SU-DHL-6 (cell line): ENCODE data around the gene ELK4.

ENCODE experiments used
- H2AFZ ChIP-seq: fragments of 200-600 bp; sonication (generic); 2 replicates; pipeline ENCODE4 v1.6.1; 2014; ENCODE audit warnings: low read depth, mild to moderate bottlenecking, moderate library complexity, mixed read lengths, antibody characterized with exemption, low read length; ENCODE audit not compliant: severe bottlenecking
- H3F3A ChIP-seq: fragments of 200-600 bp; shearing (Covaris generic); 2 replicates; pipeline ENCODE4 v1.6.0; 2016; ENCODE audit warnings: antibody characterized with exemption, mild to moderate bottlenecking; ENCODE audit not compliant: insufficient read depth
- H3K27ac ChIP-seq: fragments of 200-600 bp; sonication (generic); 2 replicates; pipeline ENCODE4 v1.5.1; 2016; ENCODE audit warnings: low read depth, mild to moderate bottlenecking, low read length, moderate library complexity, mixed read lengths
- H3K27me3 ChIP-seq: fragments of 200-600 bp; sonication (generic), shearing (Covaris generic); 2 replicates; pipeline ENCODE4 v1.6.0; 2014; ENCODE audit warnings: mild to moderate bottlenecking, low read length
- H3K36me3 ChIP-seq: fragments of 200-600 bp; sonication (generic); 2 replicates; pipeline ENCODE4 v1.6.1; 2014; ENCODE audit warnings: mild to moderate bottlenecking, low read length, mixed read lengths
- H3K4me2 ChIP-seq: fragments of 300-600, 200-600 bp; shearing (Covaris generic), sonication (generic); 2 replicates; pipeline ENCODE4 v1.6.0; 2014; ENCODE audit warnings: low read length, low read depth, mild to moderate bottlenecking; ENCODE audit not compliant: poor library complexity, severe bottlenecking
- H3K4me3 ChIP-seq: fragments of 200-600 bp; sonication (generic); 2 replicates; pipeline ENCODE4 v1.5.1; 2014; ENCODE audit warnings: antibody characterized with exemption, low read length, mild to moderate bottlenecking, mixed read lengths; ENCODE audit not compliant: insufficient read depth, poor library complexity, severe bottlenecking
- H3K79me2 ChIP-seq: fragments of 200-600 bp; sonication (generic); 2 replicates; pipeline ENCODE4 v1.6.1; 2014; ENCODE audit warnings: mild to moderate bottlenecking, low read length, moderate library complexity; ENCODE audit not compliant: insufficient read depth
- H3K9ac ChIP-seq: fragments of 200-600 bp; sonication (generic); 2 replicates; pipeline ENCODE4 v1.7.0; 2014; ENCODE audit warnings: mild to moderate bottlenecking, low read length
- H3K9me2 ChIP-seq: fragments of 200-600 bp; sonication (generic); replicated peaks from 2 replicates; pipeline ENCODE4 v1.6.1; 2014; ENCODE audit warnings: low read length; ENCODE audit not compliant: insufficient read depth
- H3K9me3 ChIP-seq: fragments of 200-600 bp; sonication (generic); 2 replicates; pipeline ENCODE4 v1.6.1; 2014; ENCODE audit warnings: low read length, mixed read lengths; ENCODE audit not compliant: insufficient read depth
- H4K20me1 ChIP-seq: fragments of 200-600 bp; sonication (generic); 2 replicates; pipeline ENCODE4 v1.6.1; 2014; ENCODE audit warnings: low read depth, mild to moderate bottlenecking, antibody characterized with exemption, low read length, moderate library complexity, mixed read lengths
- EZH2phosphoT487 ChIP-seq: fragments of 200-600 bp; sonication (generic), shearing (Covaris generic); conservative IDR thresholded peaks from 2 replicates; pipeline ENCODE4 v1.6.1; 2018; ENCODE audit warnings: mild to moderate bottlenecking, antibody characterized with exemption, low read length, moderate library complexity, mixed read lengths
- TF ChIP-seq, protein P1 (sequence below): fragments of 200-600 bp; sonication (generic); IDR thresholded peaks from one replicate; pipeline ENCODE4 v1.5.1; 2017; ENCODE audit warnings: antibody characterized with exemption, mild to moderate bottlenecking, low read length, moderate library complexity; ENCODE audit not compliant: insufficient read depth, poor library complexity, severe bottlenecking

The ELK4 gene

DNA sequence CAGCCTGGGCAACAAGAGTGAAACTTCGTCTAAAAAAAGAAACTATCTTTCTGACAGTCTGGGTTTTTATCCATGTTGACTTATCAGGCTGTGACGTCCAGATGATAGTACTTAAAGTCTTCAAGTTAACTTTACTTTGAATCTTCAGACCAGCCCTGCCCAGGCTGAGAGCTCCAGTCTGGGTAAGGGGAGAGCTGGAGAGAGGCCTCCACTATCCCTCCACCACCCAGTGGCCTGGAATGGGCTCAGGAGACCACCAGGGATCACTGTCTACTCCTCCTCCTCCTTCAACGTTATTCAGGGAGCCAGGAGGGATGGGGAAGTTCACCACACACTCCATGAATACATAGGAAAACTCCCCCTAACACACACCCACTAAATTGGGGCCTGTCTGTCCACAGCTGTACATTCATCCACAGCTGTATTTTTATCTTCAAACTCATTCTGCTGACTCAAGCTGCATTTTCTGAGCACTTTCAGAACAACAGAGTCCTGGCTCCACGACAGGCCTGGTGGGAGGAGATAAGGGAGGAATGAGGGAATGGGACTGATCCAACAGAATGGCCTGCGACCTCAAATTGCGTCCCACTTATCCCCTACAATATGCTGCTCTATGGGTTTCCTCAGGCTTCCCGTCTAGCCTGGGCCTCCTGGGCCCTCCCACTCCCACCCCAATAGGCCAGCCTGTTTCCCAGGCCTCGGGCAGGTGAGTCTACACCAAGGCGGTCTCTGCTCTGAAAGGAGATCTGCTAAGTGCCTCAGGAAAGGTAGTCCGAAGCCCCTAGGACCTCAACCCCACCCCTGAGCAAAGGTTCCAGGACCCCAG lies 46.7 kb upstream of the ELK4 start:
- Histone ChIP-seq H3K4me2 (peak overlapping the region; percentile 68), H2AFZ (no peak overlapping the region)

DNA sequence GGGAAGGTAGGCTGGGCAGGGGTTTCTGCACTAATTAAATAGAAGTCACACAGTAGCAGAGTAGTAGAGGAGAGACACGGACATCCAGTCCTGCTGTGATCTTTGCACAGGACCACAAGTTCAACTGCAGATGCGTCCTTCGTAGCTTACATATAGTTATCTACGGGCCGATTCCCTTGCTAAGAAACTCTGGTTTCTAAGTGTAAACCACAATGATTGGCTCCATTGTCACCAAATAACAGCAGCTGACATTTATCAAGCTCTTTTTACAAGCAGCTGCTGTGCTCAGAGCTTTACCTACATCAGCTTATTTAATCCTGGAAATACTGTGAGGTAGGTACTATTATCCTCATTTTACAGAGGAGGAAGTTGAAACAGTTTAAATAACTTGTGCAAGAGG lies 45.4 kb upstream of the ELK4 start:
- Histone ChIP-seq H3K9me2 (no peaks in the 10 kb centered on the region), H3K9ac (no peak overlapping the region), H2AFZ (no peak overlapping the region), H3K27me3 (no peaks in the 10 kb centered on the region), H4K20me1 (no peaks in the 10 kb centered on the region), H3K9me3 (no peaks in the 10 kb centered on the region), H3K4me2 (peak overlapping the region; percentile 18), H3K4me3 (no peak overlapping the region), H3F3A (peaks cover 14% of the 10 kb centered on the region), H3K36me3 (no peaks in the 10 kb centered on the region), H3K27ac (peak overlapping the region; percentile 27; the same call in 1 of the 2 replicates), H3K79me2 (peaks cover 33% of the 10 kb centered on the region)
- TF ChIP-seq, protein P1, sequence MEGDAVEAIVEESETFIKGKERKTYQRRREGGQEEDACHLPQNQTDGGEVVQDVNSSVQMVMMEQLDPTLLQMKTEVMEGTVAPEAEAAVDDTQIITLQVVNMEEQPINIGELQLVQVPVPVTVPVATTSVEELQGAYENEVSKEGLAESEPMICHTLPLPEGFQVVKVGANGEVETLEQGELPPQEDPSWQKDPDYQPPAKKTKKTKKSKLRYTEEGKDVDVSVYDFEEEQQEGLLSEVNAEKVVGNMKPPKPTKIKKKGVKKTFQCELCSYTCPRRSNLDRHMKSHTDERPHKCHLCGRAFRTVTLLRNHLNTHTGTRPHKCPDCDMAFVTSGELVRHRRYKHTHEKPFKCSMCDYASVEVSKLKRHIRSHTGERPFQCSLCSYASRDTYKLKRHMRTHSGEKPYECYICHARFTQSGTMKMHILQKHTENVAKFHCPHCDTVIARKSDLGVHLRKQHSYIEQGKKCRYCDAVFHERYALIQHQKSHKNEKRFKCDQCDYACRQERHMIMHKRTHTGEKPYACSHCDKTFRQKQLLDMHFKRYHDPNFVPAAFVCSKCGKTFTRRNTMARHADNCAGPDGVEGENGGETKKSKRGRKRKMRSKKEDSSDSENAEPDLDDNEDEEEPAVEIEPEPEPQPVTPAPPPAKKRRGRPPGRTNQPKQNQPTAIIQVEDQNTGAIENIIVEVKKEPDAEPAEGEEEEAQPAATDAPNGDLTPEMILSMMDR: no peak
- TF ChIP-seq EZH2phosphoT487: no peak

More for the DNA sequence above, 46.7 kb upstream of the ELK4 start:
- peak overlapping the region; percentile 78 for H3K4me3 ChIP-seq
- H3K9ac ChIP-seq: peak overlapping the region; percentile 67
- H3K36me3 ChIP-seq: no peaks in the 10 kb centered on the region
- peak overlapping the region; percentile 2 for H3K27ac ChIP-seq
- no peaks in the 10 kb centered on the region for H4K20me1 ChIP-seq
- H3F3A ChIP-seq: peaks cover 10% of the 10 kb centered on the region
- peaks cover 33% of the 10 kb centered on the region for H3K79me2 ChIP-seq
- no peaks in the 10 kb centered on the region for H3K9me2 ChIP-seq
- no peak for TF ChIP-seq EZH2phosphoT487
- H3K27me3 ChIP-seq: no peaks in the 10 kb centered on the region
- no peaks in the 10 kb centered on the region for H3K9me3 ChIP-seq

DNA sequence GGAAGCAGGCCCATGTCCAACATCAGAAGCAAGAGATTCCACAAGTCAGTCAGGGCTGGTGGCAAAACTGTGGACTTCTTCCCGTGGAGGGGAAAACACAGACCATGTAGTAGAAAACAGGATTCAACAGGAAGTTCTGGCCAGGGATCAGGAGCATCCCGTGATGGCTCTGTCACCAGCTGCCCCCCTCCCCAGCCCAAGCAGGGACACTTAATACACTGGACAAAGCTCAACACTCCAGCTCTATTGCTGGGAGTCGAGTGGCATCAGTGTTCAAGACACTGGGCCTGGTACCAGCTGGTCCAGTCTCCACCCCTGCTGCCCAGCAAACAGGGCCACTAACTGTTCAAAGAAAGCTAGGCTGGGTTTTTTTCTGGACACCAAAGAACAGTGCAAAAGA lies 44.8 kb upstream of the ELK4 start:
- Histone ChIP-seq H3K27me3 (no peaks in the 10 kb centered on the region), H3F3A (peaks cover 20% of the 10 kb centered on the region), H3K4me2 (no peak overlapping the region), H3K36me3 (no peaks in the 10 kb centered on the region), H3K9me3 (no peaks in the 10 kb centered on the region), H3K79me2 (peaks cover 33% of the 10 kb centered on the region), H3K4me3 (no peak overlapping the region), H3K27ac (no peak overlapping the region), H3K9me2 (no peaks in the 10 kb centered on the region), H3K9ac (no peak overlapping the region), H2AFZ (no peak overlapping the region), H4K20me1 (no peaks in the 10 kb centered on the region)
- no peak for TF ChIP-seq EZH2phosphoT487
- TF ChIP-seq, protein P1: no peak

DNA sequence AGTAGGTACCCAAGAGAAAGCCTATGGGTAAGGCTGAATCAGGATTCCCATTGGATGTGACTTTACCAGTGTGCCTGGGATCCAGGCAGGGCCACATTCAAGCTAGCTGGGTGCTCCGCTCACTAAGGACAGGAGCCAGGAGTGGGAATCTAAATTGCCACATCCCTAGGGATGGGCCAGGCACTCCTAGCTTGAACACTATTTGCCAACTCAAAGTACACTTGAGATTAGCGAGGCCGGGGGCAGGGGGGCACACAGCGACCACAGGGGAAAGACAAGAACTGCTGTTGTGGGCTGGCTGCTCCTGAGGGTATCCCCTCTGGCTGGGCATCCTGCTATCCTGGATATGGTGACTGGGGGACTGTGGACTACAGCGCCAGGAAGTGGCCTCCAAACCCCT lies 44.2 kb upstream of the ELK4 start:
- H3K9me2 ChIP-seq: no peaks in the 10 kb centered on the region
- H4K20me1 ChIP-seq: no peaks in the 10 kb centered on the region
- H3K9me3 ChIP-seq: no peaks in the 10 kb centered on the region
- no peaks in the 10 kb centered on the region for H3K27me3 ChIP-seq
- no peaks in the 10 kb centered on the region for H3K36me3 ChIP-seq
- no peak overlapping the region for H2AFZ ChIP-seq
- no peak overlapping the region for H3K4me3 ChIP-seq
- TF ChIP-seq, protein P1: no peak
- TF ChIP-seq EZH2phosphoT487: no peak
- no peak overlapping the region for H3K27ac ChIP-seq
- H3K79me2 ChIP-seq: peaks cover 34% of the 10 kb centered on the region
- H3K4me2 ChIP-seq: no peak overlapping the region
- H3F3A ChIP-seq: peaks cover 26% of the 10 kb centered on the region
- no peak overlapping the region for H3K9ac ChIP-seq
